ENCODE measurements around the gene CASP8. TPM values are rescaled to one million over a fixed set of nuclear protein-coding genes. Genes with fewer than 3 reads are reported as not detected.
A peak's percentile ranks its signal among the peaks of the same experiment; 100 is the strongest.
"Not testable (repeated sequence)": the region's sequence is repeated elsewhere in the genome, so short reads cannot be mapped to it uniquely, and the experiment has no call there.

Gene CASP8
- total RNA-seq, 2 donors from 2014 or later, result 40.4 to 74.3 TPM

- Mint-ChIP-seq H3K27ac (peak overlapping the region; percentile 70 to 76), H3K9me3 (peaks cover 0 to 13% of the 10 kb centered on the region in 2 donors), H3K36me3 (peaks cover 23 to 53% of the 10 kb centered on the region in 2 donors)
- DNase-seq (ENCODE audit: low spot score in 2 of 2), result no peak
- peak; percentile 94 to 95 for ATAC-seq
Measured at GRCh38 chr2:201279079-201279478, 18.7 kb downstream of the CASP8 start.

- Mint-ChIP-seq H3K36me3 (peaks cover 27 to 49% of the 10 kb centered on the region in 2 donors), H3K9me3 (peaks cover 0 to 13% of the 10 kb centered on the region in 2 donors), H3K27ac (peak overlapping the region; percentile 70 to 76)
- no peak for ATAC-seq
- no peak for DNase-seq (ENCODE audit: low spot score in 2 of 2)
Measured at GRCh38 chr2:201280191-201281040, 20.1 kb downstream of the CASP8 start.

GRCh38 chr2:201285499-201285898, 25.2 kb downstream of the CASP8 start:
- DNase-seq (ENCODE audit: low spot score in 2 of 2) (no peak), ATAC-seq (no peak)
- Mint-ChIP-seq H3K9me3 (peaks cover 5 to 13% of the 10 kb centered on the region in 2 donors), H3K36me3 (peaks cover 43 to 56% of the 10 kb centered on the region in 2 donors), H3K27ac (no peak overlapping the region)

GRCh38 chr2:201290457-201291148, 30.3 kb downstream of the CASP8 start:
- Mint-ChIP-seq H3K36me3 (peaks cover 62 to 75% of the 10 kb centered on the region in 2 donors), H3K9me3 (peaks cover 27 to 29% of the 10 kb centered on the region in 2 donors)
- H3K27ac Mint-ChIP-seq; DNase-seq (ENCODE audit: low spot score in 2 of 2); ATAC-seq: not testable (repeated sequence)

GRCh38 chr2:201298462-201299052, 38.2 kb downstream of the CASP8 start:
- Mint-ChIP-seq H3K36me3 (peaks cover 49 to 55% of the 10 kb centered on the region in 2 donors), H3K27ac (no peak overlapping the region), H3K9me3 (peaks cover 28 to 36% of the 10 kb centered on the region in 2 donors)
- no peak for ATAC-seq
- DNase-seq (ENCODE audit: low spot score in 2 of 2), result no peak

- Mint-ChIP-seq H3K9me3 (peaks cover 26 to 34% of the 10 kb centered on the region in 2 donors), H3K27ac (peak overlapping the region in 1 of 2 donors; percentile 51), H3K36me3 (peaks cover 56% of the 10 kb centered on the region in 2 donors)
- not testable (repeated sequence) for ATAC-seq; DNase-seq (ENCODE audit: low spot score in 2 of 2)
Measured at GRCh38 chr2:201299929-201300328, 39.6 kb downstream of the CASP8 start.

GRCh38 chr2:201307876-201308275, 47.5 kb downstream of the CASP8 start:
- DNase-seq (ENCODE audit: low spot score in 2 of 2), result no peak
- ATAC-seq, result no peak
- H3K27ac Mint-ChIP-seq, result no peak overlapping the region
- peaks cover 50 to 51% of the 10 kb centered on the region in 2 donors for H3K36me3 Mint-ChIP-seq
- H3K9me3 Mint-ChIP-seq, result peaks cover 9 to 12% of the 10 kb centered on the region in 2 donors

- Mint-ChIP-seq H3K27ac (no peak overlapping the region), H3K36me3 (peaks cover 46 to 47% of the 10 kb centered on the region in 2 donors), H3K9me3 (peaks cover 12% of the 10 kb centered on the region in 2 donors)
Measured at GRCh38 chr2:201308914-201309313, 48.6 kb downstream of the CASP8 start.

GRCh38 chr2:201313362-201313761, 53.0 kb downstream of the CASP8 start:
- H3K9me3 Mint-ChIP-seq, result peaks cover 18 to 25% of the 10 kb centered on the region in 2 donors
- ATAC-seq, result no peak
- H3K27ac Mint-ChIP-seq, result no peak overlapping the region
- DNase-seq (ENCODE audit: low spot score in 2 of 2), result no peak
- H3K36me3 Mint-ChIP-seq, result peaks cover 46 to 50% of the 10 kb centered on the region in 2 donors

More at GRCh38 chr2:201308914-201309313, 48.6 kb downstream of the CASP8 start:
- DNase-seq (ENCODE audit: low spot score in 2 of 2), result no peak
- no peak for ATAC-seq

- ATAC-seq, result no peak
- Mint-ChIP-seq H3K9me3 (peaks cover 16 to 20% of the 10 kb centered on the region in 2 donors), H3K36me3 (peaks cover 38 to 46% of the 10 kb centered on the region in 2 donors), H3K27ac (no peak overlapping the region)
- no peak for DNase-seq (ENCODE audit: low spot score in 2 of 2)
Measured at GRCh38 chr2:201319511-201319910, 59.2 kb downstream of the CASP8 start.

- Mint-ChIP-seq H3K36me3 (peaks cover 32 to 45% of the 10 kb centered on the region in 2 donors), H3K9me3 (peaks cover 16 to 25% of the 10 kb centered on the region in 2 donors), H3K27ac (no peak overlapping the region)
- ATAC-seq (no peak), DNase-seq (ENCODE audit: low spot score in 2 of 2) (no peak)
Measured at GRCh38 chr2:201320257-201320656, 59.9 kb downstream of the CASP8 start.

- no peak for DNase-seq (ENCODE audit: low spot score in 2 of 2)
- H3K36me3 Mint-ChIP-seq, result peaks cover 34 to 49% of the 10 kb centered on the region in 2 donors
- no peak overlapping the region for H3K27ac Mint-ChIP-seq
- no peak for ATAC-seq
- H3K9me3 Mint-ChIP-seq, result peaks cover 16 to 27% of the 10 kb centered on the region in 2 donors
Measured at GRCh38 chr2:201320701-201321100, 60.4 kb downstream of the CASP8 start.

GRCh38 chr2:201322772-201323171, 62.4 kb downstream of the CASP8 start:
- H3K9me3 Mint-ChIP-seq, result peaks cover 16 to 29% of the 10 kb centered on the region in 2 donors
- no peak for DNase-seq (ENCODE audit: low spot score in 2 of 2)
- H3K27ac Mint-ChIP-seq, result no peak overlapping the region
- no peak for ATAC-seq
- peaks cover 44 to 58% of the 10 kb centered on the region in 2 donors for H3K36me3 Mint-ChIP-seq

- DNase-seq (ENCODE audit: low spot score in 2 of 2), result no peak
- H3K27ac Mint-ChIP-seq, result no peak overlapping the region
- H3K36me3 Mint-ChIP-seq, result peaks cover 27 to 36% of the 10 kb centered on the region in 2 donors
- peaks cover 11 to 23% of the 10 kb centered on the region in 2 donors for H3K9me3 Mint-ChIP-seq
- no peak for ATAC-seq
Measured at GRCh38 chr2:201327678-201328077, 67.3 kb downstream of the CASP8 start.

- ATAC-seq (no peak), DNase-seq (ENCODE audit: low spot score in 2 of 2) (no peak)
- H3K36me3 Mint-ChIP-seq, result peaks cover 13 to 23% of the 10 kb centered on the region in 2 donors
- no peak overlapping the region for H3K27ac Mint-ChIP-seq
- peaks cover 6 to 16% of the 10 kb centered on the region in 2 donors for H3K9me3 Mint-ChIP-seq
Measured at GRCh38 chr2:201329409-201329808, 69.1 kb downstream of the CASP8 start.
